IMR-90 (cell line): Measurements from ENCODE around the gene OR1S1.

Experiments
- CEBPB ChIP-seq: IDR thresholded peaks from 2 replicates; pipeline ENCODE4 v1.6.1; 2012; ENCODE audit warnings: low read depth, low read length, improper control_type of control experiment
- CHD1 ChIP-seq: IDR thresholded peaks from 2 replicates; pipeline ENCODE4 v1.6.1; 2012; ENCODE audit warnings: low read depth, low read length, improper control_type of control experiment
- CTCF ChIP-seq: conservative IDR thresholded peaks from 2 replicates; pipeline ENCODE4 v1.5.1; 2012; ENCODE audit warnings: mild to moderate bottlenecking, low read depth, low read length, improper control_type of control experiment
- ELK1 ChIP-seq: fragments of 150-350 bp; IDR thresholded peaks from 2 replicates; pipeline ENCODE4 v1.6.1; 2016; ENCODE audit warnings: low read depth, mild to moderate bottlenecking, low read length, moderate library complexity, borderline replicate concordance
- MAFK ChIP-seq: IDR thresholded peaks from 2 replicates; pipeline ENCODE4 v1.6.1; 2012; ENCODE audit warnings: low read depth, low read length, improper control_type of control experiment
- MAZ ChIP-seq: IDR thresholded peaks from 2 replicates; pipeline ENCODE4 v1.6.1; 2012; ENCODE audit warnings: low read depth, mild to moderate bottlenecking, low read length, improper control_type of control experiment, moderate library complexity, borderline replicate concordance
- MXI1 ChIP-seq: IDR thresholded peaks from 2 replicates; pipeline ENCODE4 v1.6.1; 2012; ENCODE audit warnings: low read depth, mild to moderate bottlenecking, low read length, moderate library complexity, borderline replicate concordance
- NFE2L2 ChIP-seq: fragments of 150-350 bp; IDR thresholded peaks from 2 replicates; pipeline ENCODE4 v1.6.1; 2016; ENCODE audit warnings: low read depth, mild to moderate bottlenecking, low read length
- POLR2A ChIP-seq: IDR thresholded peaks from 2 replicates; pipeline ENCODE4 v1.6.1; 2012; ENCODE audit warnings: mild to moderate bottlenecking, low read depth, low read length
- RAD21 ChIP-seq: IDR thresholded peaks from 2 replicates; pipeline ENCODE4 v1.6.1; 2012; ENCODE audit warnings: low read length, improper control_type of control experiment
- RCOR1 ChIP-seq: IDR thresholded peaks from 2 replicates; pipeline ENCODE4 v1.6.1; 2012; ENCODE audit warnings: mild to moderate bottlenecking, low read length, improper control_type of control experiment; ENCODE audit not compliant: insufficient replicate concordance
- RFX5 ChIP-seq: IDR thresholded peaks from 2 replicates; pipeline ENCODE4 v1.8.0; 2012; ENCODE audit warnings: low read depth, mild to moderate bottlenecking, low read length, moderate library complexity
- SMC3 ChIP-seq: fragments of 150-350 bp; IDR thresholded peaks from 2 replicates; pipeline ENCODE4 v1.6.1; 2016; ENCODE audit warnings: low read depth, mild to moderate bottlenecking, antibody characterized with exemption, low read length, moderate library complexity
- USF2 ChIP-seq: fragments of 150-350 bp; IDR thresholded peaks from 2 replicates; pipeline ENCODE4 v1.6.1; 2017; ENCODE audit warnings: mild to moderate bottlenecking, antibody characterized with exemption, low read length, low read depth

- no peak for TF ChIP-seq CTCF
- TF ChIP-seq SMC3 = no peak
- TF ChIP-seq CEBPB = no peak
- no peak for TF ChIP-seq NFE2L2
- TF ChIP-seq ELK1 = no peak
- no peak for TF ChIP-seq RFX5
- no peak for TF ChIP-seq RCOR1
- no peak for TF ChIP-seq POLR2A
- no peak for TF ChIP-seq USF2
- TF ChIP-seq RAD21 = no peak
- no peak for TF ChIP-seq MAZ
- TF ChIP-seq MAFK = no peak
- no peak for TF ChIP-seq MXI1
- no peak for TF ChIP-seq CHD1
These were observed 10.2 kb downstream of the OR1S1 start for GRCh38 chr11:58222721-58223120.
